SW480 (cell line): Measurements from ENCODE around the gene HIVEP3.

ENCODE experiments used
- DNase-seq: peaks from one replicate; pipeline ENCODE4 v3.0.0-alpha.2; 2016; ENCODE audit warnings: low spot score

Gene HIVEP3

DNA sequence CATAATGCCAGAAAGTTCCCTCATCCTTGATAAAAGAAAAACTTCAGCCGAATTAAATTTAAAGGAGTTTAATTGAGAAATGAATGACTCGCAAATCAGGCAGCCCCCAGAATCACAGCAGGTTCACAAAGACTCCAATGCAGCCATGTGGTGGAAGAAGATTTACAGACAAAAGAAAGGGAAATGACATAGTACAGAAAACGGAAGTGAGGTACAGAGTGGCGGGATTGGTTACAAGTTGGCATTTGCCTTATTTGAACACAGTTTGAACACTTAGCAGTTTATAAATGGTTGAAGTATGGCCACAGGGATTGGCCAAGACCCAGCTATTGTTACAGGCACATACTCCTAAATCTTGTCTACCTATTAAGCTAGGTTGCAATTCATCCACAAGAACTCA, 46.6 kb downstream of the HIVEP3 start:
- no peak for DNase-seq

DNA sequence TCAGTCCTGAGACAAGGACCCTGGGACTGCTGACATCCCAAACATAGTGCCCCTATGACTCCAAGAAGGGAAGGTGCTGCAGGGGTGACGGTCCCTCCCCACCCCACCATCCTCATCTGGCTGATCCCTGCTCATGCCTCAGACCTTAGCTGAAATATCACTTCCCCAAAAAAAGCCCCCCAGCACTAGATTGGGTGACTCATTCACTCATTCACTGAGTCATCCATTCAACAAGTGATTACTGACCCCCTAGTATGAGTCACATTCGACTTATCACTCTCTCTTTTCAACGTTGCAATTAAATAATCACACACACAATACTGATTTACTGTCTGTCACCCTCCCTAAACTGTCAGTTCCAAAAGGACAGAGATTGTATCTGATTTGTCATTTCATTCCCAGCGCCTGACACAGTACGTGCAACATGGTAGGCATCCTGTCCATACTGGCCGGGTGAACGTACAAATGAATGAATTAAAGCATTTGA, 48.6 kb downstream of the HIVEP3 start:
- DNase-seq = peak; percentile 67

DNA sequence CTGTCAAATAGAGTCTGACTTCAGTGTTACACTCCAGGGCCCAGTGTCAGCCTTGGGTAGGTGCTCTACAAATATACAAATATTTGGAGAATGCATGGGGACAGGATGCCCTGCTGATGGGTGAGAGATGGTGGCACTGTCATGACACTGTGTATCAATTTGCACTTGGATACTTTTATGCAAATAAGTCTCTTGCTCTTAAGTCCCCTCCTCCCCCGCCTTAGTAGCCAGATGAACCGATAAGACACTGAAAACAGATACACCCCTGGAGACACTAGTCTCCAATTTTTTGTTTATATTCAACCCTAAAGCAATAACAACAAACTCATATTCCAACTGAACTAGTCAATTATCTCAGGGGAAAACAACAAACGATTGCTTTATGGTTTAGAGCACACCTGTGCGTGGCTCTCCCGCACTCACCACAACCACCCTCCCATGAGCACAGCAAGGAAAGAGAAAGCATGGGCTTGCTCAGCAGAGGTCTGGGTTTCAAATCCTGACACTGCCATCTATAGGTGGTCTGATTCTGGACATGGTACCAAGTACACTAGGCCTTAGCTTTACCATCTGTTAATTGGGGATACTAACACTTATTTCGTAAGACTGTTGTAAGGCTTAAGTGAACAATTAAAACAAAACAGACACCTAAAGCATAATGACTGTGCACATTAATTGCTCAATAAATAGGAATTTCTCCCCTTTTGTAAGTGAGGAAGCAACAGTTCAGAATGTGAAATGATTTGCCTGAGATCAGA, 50.3 kb downstream of the HIVEP3 start:
- DNase-seq = peak; percentile 32

DNA sequence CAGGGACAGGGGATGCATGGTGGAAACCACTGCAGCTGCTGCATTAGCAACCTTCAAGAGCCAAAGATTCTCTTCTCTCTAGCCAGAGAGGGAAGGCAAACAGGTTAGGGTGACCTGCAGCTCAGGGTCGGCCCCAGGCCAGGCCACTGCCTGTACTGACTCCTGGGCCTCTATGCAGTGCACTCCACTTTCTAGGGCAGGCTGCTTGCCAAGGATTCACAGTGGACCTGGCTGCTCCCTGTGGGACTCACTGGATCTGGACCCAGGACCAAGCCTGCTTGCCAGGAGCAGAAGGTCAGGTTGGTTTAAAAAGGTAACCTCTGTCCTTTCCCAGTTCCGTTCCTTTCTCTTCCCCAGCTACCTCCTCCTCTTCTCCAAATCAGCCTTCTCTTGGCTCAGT, 52.4 kb downstream of the HIVEP3 start:
- no peak for DNase-seq

DNA sequence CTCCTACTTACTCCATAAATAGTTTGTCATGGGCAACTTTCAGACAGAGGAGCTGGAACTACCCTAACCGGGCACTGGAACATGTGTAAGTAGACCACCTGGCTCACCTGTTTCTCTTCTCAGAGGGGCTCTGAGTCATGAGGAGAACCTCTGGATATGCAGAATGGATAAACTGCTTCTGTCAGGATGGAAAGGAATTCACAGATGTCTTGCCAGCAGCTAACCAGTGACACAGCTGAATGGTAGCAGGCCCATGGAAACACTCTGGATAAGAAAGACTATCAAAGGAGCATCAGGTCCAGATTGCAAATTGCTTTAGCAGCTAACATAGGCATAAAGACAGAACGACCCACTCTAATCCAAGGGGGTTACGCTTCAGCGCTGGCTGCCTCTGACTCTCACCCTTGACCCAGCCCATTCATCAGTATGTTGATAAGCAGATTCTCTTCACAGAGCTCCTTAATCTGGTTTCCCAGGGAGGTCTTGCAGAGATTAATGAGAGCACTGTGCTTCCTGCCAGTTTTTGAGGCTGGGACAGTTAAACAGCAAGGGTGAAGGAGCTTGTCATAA, 54.2 kb downstream of the HIVEP3 start:
- no peak for DNase-seq

DNA sequence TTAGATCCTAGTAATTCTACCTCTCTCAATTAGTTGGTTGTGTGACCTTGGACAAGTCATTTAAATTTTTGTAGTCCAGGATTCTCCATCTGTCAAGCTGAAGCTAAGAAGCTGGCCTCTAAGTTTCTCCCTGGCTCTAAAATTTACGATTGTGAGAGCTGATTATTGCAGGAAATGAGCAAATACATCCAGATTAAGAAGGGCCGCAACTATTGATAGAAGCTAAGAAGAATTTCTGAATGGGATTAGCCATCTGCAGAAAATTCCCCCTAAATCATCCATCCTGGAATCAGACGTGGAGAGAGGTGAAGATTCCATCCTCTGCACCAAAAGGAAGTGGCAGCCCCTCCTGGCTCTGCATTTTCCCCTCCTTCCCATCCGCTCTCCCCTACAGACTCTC, 55.0 kb downstream of the HIVEP3 start:
- DNase-seq = no peak

DNA sequence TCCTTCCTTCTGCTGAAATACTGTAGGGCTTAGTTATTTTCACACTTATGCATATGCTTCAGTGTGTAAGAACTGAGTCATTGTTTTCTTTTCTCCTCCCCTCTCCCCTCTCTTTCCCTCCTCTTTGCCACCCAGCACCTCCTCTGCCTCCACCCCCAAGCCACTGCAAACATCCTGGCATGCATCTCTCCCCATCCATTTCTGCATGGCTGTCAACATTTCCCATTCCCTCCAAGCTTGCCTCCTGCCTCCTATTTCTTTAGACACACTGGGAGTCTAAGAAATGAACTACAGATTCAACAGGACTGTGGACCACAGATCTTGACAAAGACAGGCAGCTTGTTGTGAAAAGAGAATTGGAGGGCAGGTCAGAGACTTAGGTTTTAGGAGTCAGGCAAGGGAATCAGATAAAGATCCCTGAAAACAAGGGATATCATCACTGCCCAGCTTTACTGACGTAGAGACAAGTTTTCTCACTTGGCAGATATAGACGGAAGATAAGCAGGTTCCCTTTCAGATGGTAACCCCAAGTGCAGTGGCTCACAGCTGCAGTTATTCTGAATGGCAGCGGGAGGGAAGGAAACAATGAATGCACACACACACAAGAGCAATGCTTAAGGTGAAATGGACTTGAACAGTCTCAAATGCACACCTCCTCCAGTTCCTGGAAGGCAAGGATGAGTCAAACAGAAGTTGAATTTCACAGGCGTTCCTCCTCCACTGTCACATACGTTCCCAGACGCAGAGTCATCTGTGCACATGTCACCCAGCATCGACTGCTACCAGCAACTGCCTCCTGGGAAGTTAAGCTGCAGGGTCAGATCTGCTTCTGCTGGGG, 56.1 kb downstream of the HIVEP3 start:
- peak; percentile 42 for DNase-seq

DNA sequence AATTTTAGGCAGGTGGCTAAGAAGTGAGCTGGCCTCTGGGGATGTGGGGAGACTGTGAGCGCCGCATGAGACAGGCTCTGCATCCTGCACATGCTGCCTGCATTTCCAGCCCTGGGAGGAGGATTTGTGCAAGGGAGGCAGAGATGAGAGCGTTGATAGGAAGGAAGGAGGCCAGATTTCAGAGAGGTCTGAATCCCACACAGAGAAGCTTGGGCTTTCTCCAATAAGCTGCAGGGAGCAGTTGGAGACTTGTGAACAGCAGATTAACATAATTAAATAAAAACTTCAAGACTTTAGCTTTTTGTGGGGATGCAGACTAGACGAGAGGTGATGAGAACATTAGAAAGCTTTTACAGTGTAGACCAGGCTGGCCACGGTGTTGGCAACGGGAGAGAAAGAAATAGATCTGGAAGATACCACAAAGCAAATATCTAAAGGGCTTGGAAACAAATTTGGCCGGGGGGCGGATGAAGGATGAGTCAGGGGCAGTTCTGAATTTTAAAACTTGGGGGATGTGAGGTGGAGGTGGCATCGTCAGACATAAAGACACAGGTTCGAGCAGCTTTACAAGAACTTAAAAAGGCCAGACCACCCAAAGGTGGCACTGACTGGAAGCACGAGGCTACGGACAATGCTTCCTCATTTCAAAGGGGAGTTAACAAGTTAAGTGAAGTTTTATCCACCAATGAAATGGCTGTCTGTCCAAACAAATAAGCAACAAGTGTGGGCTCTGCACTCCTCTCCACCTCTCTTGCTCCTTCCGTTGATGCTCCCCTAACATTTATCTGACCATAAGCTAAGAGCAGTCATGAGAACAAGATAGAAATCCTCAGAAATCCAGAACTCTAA, 57.0 kb downstream of the HIVEP3 start:
- no peak for DNase-seq

DNA sequence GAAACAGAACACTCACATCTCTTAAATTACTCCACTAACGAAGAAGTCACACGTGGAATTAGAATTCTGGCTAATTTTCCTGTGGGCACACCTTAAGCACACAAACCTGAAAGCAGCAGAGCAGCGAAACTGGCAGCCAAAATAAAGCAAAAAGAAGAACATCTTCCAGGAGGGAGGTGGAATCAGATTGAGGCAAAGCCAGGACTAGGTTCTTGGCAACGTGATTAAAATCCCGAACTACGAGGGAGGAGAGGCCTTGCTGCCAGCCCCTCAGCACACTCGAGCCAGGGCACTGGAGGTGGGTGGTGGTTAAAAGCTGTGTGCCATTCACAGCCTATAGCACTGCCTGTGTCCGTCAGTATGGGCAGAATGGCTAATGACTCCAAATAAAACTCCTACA, 58.0 kb downstream of the HIVEP3 start:
- DNase-seq = no peak

DNA sequence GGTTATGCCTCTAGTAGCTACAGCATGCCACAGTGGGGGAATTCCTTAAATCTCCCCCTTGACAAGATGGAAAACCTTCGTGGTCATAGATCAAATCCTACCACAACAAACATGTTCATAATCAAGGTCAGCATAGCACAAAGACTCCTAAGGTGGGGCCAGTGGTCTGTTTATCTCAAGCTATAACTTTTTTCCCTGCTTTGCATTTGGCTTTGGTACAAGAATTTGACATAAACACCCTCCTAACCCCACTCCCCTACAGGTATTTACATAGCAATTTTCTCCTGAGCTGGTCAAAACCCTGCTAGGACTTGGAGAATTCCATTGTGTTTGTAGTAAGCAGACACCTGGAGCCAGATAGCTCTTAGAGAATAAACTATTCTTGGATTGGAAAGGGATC, 58.5 kb downstream of the HIVEP3 start:
- DNase-seq = peak; percentile 59

DNA sequence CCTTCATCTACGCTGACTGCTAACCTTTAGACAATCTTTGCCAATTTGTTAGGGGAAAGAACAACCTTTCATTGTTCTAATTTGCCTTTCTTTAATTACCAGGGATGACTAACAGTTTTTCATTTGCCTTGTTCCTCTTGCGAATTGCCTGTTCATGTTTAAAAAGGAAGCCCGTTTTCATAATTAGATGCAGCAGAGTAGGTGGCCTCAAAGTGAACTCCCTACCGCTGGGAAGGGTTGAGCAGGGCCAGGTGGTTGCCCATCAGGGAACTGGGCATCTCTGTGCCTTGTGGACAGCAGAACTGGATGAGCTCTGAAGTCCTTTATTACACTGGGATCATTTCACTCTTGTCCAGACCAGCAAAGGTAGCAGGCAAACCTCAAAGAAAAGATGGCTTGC, 59.0 kb downstream of the HIVEP3 start:
- DNase-seq = peak; percentile 48

DNA sequence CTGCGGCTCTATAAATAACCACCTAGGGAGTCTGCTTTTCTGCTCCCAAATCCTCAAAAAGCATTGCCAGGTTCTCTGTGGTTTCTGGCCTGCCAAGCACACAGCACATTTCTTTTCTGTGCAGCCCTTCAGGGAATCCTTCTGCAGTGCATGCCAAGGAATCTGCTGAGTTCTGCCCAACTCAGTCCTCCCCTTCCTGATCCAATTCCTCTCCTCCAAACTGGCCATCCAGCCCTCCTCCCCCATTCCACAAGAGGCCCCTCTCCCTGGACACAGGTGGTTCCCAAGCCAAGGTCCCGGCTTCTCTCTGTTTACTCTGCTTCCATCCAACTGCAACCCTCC, 61.8 kb downstream of the HIVEP3 start:
- no peak for DNase-seq

DNA sequence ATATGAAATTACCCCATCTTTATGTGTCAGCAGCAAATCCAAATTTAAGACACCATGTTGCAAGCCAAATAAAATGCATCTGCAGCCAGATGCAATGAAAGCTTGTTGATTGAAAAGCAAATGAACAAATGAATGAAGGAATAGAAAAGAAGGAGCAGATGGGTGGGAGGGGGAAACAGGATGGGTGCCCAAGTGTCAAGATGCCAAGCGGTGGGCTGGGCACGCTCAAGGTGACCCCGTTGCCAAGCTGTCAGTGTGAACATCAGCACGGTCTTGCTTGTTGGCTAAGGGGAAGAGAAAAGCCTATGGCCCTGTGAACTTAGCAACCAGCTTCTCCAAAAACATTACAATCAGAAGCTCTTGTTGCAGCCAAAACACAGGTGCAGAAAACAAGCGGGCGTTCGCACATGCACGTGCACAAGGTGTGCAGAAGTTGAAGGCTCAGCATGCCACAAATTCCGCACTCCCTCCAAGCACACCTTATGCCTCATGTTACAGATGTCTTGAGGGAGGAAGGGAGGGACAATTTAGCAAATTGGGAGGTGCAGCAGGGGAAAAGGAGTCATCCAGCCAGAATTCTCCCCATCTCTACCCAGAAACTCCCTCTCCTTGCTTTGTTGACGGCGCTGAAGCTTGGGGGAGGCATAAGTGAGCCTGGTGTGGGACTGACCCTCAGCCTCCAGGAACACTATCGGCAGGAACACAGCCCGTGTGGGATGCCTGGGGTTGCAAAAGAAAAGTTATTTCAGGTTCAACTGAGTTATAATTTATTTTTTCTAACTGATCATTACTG, 62.4 kb downstream of the HIVEP3 start:
- no peak for DNase-seq

DNA sequence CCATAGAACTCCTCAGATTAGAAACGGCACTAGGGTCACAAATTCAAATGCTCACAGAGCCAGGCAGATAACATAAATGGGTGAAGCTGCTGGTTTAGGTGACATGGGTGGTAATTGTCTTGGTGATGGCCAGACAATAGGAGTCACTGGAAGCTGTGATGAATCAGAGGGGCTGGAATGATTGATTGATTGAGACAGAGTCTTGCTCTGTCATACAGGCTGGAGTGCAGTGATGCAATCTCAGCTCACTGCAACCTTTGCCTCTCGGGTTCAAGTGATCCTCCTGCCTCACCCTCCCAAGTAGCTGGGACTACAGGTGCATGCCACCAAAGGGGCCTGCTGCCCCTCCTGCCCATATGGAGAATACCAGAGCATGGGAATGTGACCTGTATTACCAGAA, 63.0 kb downstream of the HIVEP3 start:
- no peak for DNase-seq

DNA sequence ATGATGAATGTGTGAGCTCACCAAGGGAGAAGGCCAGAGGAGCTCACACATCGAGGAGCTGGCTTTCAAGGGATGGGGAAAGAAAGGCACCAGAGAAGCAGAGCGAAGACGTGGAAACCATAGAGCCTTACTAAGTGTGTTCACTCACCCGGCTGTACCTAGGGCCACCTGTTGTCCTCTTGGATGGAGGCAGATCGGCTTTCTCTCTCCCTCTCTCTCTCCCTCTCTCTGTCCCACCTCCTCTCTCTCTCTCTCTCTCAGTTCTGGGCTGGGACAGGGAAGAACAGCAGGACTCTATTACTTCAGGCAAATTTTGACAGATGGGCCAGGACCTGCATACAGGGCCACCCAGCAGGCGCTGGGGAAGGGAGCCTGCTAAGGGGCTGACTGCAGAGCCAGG, 64.8 kb downstream of the HIVEP3 start:
- no peak for DNase-seq

DNA sequence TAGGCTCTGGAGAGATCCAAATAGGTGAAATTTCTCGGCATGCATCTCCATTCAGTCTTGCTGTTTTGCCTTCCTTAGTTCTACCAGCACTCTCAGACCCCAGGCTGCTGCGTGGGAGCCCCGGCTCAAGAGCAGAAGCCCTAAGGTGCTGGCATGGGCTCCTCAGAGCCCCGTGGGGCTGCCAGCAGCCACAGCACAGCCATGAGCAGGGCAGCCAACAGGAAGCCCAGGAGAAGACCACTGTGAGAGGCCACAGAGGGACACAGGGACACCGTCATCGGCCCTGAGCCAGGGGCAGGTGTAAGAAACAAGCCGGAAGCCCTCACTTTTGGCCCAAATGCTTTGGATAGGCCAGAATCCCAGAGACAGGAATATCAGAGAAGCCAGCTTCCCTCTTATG, 66.6 kb downstream of the HIVEP3 start:
- DNase-seq = no peak

DNA sequence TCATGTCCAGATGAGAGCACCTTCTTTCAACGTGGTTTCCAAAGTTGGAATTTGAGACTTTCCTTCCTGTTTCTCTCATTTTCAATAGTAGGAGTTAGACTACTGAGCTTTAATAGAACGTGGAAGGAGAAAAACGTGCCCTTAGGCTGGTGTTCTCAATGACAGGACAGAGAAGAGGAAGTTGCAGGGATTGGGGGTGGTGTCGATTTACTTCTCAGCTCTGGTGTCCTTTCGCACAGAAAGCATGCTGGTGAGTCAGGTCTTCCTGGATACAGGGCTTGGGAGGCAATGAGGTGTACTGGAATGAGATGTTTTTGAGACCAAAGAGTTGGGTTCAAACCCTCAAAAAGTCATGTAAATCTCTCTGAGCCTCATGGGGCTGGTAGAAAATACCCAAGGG, 67.1 kb downstream of the HIVEP3 start:
- peak; percentile 48 for DNase-seq

DNA sequence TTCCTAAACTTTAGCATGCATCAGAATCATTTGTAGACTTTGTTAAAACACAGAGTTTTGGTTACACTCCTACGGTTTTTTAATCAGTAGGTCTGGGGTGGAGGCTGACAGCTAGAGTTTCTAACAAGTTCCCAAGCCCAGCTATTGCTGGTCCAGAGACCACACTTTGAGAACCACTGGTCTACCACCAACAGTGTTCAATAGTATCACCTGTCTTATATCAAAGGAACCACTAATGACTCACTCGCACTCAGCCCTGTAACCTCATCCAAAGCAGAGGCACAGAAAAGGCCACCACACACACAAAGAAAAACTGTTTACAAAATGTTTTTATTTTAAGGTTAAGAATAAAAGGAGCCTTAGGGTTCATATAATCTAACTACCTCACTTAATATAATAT, 68.7 kb downstream of the HIVEP3 start:
- peak; percentile 91 for DNase-seq

DNA sequence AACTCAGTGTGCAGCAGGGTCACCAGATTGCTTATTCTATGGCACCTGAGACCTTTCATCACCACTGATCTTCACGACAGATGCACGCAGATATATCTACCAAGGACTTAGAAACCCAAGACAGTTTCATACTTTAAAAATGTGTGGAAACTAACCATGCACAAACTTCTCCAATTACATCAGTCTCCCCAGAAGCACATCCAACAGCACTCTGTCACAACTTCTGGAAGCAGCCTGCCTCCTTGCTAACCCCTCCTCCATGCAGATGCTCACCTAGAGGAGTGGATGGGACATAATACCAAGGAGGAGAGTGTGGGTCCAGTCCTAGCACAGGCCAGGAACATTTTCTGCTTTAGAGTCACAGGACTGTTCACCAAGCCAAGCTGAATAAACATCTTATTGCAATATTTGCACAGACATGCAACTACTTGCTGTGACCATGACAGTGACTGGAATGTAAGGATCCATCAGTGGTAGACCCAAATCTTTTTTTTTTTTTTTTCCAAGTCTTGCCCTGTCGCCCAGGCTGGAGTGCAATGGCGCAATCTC, 69.4 kb downstream of the HIVEP3 start:
- no peak for DNase-seq

DNA sequence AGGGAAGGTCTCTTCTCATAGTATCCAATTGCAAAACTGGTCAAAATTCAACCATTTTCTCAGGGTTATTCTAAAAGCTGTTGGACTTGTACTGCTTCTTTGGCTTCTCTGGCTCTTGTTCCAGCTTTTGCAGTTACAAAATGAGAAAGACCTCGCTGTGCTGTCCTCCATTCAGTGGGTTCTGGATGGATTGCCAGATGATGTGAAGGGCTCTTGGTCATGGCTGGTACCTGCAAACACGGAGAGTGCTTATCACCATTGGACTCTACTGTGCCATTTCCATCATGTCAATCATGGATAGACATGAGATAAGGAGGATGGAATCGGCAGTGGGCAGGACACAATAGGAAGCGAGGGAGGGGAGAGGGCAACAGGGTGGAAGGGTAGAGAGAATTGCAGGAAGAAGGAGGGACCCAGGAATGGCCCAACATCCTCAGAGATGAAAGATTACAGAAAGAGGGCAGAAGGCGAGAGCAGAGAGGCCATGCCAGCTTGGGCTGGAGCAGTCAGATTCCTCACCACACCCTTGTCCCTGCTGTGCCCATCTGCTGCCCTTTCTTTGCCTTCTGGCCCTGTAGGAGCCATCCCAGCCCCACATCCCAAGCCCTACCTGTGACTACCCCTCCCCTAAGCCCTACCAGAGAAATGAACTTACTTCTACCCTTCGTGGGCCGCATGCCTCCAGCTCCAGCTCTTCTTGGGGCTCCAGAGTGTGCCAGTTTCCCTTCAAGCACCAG, 70.3 kb downstream of the HIVEP3 start:
- DNase-seq = no peak
